Thoracic aorta endothelial cell (primary cell): Measurements from ENCODE around the gene TMEM256. TPM values are rescaled to one million over a fixed set of nuclear protein-coding genes. Genes with fewer than 3 reads are reported as not detected.

ENCODE experiments used
- total RNA-seq: library from RNA; depleted of rRNA; stranded (reverse); fragments of >200 nt; gene quantifications from 2 replicates; pipeline ENCODE4 v1.2.3, GENCODE V29; 2012

The TMEM256 gene
- total RNA-seq = 49.5 and 65.8 TPM in 2 replicates

DNA sequence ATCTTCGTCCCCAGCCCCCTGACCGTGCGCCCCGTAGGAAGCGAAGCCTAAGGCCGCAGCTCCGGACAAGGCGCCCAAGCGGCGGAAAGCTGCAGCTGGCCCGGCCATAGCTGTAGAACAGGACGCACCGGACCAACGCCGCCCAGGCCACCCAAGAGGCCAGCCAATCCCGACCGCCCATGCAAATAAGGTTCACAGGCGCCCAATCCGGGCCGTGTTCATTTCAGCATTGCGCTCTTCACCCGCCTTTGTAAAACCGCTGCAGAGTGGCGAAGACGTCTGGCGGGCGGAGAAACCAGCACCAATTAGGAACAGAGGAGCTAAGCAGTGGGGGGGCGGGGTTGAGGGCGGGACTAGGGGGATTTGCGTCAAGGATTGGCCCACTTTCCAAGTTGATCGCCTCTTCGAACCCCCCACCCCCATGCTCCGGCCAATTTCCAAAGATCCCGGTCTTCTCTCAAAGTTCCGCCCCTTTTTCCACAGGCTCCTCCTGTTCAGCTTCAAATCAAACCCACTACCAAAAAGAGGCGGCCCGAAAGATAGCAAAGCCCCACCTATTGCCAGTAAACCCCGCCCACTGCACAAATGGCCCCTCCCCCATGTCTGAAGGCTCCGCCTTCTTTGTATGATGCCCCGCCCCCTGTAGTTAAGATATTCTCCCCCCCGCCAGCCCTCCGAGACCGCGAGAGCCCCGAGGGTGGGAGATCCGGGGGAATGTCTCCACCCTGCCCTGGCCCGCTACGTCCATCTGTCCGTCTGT lies at the start of gene TMEM256:
TMEM256 (minus strand) TSS at position 121 of the 760 bp plus-strand sequence; CDS start at position 108, 13 bp downstream.

DNA sequence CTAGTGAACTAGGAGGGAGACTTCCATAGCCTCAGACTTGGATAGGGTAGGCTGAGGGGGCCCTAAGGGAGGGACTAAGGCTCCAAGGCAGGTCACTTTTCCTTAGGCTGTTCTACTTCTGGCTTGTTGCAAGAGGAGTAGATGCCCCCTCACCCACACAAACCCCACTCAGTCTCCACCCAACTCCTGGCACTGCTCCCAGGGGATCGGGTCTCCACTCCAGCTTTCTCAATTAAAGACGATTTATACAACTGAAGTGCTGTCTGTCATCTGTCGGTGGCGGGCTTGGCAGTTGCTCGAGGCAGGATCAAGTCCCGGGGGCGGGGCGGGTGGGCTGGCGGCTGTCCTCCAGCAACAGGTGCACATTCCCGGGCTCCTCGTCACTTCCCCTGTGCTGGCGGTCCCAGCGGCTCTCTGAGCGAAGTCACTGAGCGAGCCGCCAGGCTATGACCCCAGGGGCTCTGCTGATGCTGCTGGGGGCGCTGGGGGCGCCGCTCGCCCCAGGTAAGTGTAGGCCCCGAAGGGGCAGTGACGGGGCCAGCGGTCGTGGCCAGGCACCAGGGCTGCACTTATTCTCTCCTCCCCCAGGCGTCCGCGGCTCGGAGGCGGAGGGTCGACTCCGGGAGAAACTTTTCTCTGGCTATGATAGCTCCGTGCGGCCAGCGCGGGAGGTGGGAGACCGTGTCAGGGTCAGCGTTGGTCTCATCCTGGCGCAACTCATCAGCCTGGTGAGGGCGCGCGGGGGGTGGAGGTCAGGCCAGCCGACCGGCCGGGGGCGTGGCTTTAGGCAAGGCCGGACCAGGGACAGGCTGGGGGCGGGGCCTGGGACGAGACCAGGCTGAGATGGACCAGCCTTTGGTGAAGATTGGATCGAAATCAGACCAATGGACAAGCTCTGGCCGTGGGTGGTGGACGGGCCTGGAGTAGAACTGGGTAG lies 41.1 kb upstream of the TMEM256 start, which contains the start of gene CHRNB1:
CHRNB1 (plus strand) TSS at position 380 of the 937 bp plus-strand sequence; CDS start at position 447, 67 bp downstream.

DNA sequence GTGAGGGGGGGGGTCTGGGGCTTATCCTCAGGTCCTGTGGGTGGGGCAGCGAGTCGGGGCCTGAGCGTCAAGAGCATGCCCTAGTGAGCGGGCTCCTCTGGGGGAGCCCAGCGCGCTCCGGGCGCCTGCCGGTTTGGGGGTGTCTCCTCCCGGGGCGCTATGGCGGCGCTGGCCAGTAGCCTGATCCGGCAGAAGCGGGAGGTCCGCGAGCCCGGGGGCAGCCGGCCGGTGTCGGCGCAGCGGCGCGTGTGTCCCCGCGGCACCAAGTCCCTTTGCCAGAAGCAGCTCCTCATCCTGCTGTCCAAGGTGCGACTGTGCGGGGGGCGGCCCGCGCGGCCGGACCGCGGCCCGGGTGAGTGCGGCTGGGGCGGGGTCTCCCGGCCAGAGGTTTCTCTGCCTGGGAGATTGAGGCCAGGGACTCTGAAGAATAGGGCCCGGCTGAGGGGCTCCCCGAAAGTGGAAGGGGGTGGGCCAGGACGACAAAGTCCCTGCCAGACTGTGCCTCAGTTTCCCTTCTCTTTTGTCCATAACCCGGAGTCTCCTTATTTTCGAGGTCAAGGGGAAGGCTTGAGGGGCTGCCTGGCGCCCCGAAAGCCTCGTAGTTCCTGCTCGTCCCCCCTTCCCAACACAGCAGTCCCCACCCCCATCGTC lies 35.7 kb upstream of the TMEM256 start, which contains the start of gene FGF11:
FGF11 (plus strand) TSS at position 51 of the 651 bp plus-strand sequence; CDS start at position 160, 109 bp downstream.

DNA sequence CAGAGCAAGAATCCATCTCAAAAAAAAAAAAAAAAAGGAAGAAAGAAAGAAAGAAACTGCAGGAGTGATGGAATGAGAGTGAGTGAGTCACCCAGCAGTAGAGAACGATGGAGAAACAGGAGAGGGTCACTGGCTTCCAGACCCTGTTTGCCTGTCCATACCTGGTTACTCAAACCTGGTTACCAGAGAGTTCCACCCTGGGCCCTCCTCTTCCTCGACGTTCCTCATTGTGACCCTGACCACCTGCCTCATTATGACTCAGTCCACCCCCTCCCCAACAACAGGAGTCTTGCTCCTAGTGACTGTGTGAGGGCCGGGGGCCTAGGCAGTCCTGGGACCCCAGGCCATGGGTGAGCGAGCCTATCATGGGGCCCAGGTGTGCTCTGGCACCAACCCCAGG lies 24.7 kb upstream of the TMEM256 start, which contains the start of gene SPEM3:
SPEM3 (plus strand) TSS at position 301 of the 400 bp plus-strand sequence; CDS start at position 347, 46 bp downstream.

DNA sequence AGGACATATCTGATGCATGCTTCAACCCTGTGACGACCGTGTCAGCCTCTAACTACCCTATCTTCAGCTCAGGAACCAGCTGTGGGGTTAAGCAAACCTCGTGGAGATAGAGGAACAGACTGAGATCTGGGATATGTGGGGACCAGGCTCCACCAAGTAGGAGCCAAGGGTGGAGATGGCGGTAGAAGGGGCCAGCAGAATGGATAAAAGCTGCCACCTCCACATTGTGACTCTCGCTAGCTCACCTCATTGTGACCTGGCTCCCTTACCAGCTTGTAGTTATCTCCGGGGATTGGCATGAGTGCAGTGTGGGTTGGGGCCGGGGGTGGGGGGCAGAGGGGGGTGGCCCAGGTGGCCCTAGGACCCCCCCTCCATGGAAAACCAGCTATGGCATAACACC lies 21.4 kb upstream of the TMEM256 start, which contains the start of gene SPEM2:
SPEM2 (plus strand) TSS at position 301 of the 400 bp plus-strand sequence; CDS start at position 374, 73 bp downstream.

DNA sequence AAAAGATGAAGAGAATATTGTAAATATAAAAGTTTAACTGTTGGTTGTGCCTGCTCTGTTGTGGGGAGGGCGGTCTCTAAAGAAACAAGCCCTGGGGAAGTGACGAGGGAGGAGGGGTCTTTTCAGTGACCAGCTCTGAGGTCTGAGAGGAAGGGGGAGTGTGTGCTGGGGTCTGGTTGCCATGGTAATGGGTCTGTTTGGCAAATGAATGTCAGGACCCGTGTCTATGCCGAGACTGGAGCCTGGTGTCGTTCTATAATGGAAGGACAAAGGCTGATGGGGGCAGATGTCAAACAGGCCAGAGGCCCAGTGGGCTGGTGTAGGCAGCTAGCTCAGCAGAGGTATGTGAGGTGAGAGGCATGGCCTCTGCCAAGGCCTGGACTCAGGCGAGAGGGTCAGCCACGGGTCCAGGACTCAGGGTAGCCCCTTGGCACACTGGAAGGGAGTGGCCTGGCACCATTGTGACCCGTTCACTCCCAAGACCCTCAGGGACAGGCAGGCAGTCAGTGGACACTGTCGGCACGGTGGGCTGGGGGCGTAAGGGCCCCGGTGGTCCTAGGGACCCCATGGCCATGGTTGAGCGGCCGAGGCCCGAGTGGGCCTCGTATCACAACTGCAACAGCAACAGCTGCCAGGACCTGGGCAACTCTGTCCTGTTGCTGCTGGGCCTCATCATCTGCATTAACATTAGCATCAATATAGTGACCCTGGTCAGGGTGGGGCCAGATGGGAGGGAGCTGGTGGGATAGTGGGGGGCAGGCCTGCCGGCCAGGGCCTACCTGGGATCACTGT lies 16.1 kb upstream of the TMEM256 start, which contains the start of gene SPEM1:
SPEM1 (plus strand) TSS at position 506 of the 792 bp plus-strand sequence; CDS start at position 567, 61 bp downstream.

DNA sequence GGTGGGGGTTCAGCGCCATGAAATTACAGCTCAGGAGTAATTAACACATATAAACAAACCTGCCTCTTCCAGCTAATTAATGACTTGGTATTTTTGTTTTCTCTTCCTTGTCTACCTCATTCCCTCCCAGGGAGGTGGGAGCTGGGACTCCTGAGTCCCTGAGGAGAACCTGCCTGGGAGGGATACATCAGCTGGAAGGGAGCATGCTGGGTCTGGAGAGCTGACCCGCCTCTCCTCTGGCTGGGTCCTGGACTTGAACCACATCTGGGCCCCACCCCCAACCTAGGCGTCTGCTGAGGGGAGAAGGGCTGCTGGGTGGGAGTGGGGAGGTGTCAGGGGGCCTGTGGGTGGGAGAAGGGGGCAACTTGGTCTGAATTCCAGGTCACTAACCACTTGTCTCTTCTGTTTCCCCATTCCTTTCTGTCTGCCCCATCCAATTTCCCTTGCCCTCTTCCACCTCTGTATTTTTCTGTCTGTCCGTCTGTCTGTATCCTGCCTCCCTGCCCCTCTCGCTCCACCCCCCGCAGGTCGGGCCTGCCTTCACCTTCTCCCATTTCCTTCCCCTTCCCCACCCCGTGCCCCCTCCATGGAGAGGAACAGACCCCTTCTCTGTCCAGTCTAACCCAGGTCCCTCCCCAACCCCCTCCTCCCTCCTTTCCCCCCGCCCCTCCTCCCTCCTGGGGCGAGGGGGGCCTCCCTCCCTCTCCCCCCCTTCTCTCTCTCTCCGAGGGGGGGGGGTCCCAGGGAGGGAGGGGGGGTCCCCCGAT lies 3.8 kb upstream of the TMEM256 start, which contains the start of gene NLGN2:
NLGN2 (plus strand) TSS at position 361 of the 767 bp plus-strand sequence. CDS start 411 bp downstream, outside the sequence.

DNA sequence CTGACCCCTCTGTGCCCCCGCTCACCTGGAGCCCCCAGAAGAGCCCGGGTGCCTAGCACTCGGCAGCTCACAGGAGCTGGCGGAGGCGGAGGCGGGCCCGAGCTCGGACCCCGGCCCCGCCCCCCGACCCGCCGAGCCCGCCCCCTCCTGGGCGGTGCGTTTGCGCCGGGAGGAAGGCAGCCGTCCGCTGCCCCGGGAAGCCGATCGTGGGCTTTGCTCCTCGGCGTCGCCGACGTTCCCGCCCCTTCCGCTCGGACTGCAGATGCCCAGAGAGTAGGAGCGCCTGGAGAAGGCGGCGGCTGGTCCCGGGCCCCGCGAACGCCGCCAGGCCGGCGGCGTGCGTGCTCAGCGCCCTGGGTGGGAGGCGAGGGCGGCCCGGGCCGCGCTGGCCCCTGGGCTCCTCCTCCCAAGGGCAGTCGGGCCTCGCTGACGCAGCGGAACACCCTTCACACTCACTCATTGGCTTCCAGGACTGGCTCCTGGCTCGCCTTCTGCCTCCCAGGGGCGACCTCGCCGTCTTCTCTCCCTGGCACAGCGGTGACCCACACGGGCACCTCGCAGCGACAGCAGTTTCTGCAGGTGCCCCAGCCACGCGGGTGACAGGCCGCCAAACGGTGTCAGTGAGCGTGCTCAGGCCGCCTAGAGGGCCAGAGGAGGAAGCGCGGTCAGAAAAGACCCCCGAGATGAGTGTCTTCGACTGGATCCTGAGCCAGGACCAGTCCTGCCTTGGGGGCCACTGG lies 9.3 kb downstream of the TMEM256 start, which contains the start of gene PLSCR3:
PLSCR3 (minus strand) TSS at position 74 of the 740 bp plus-strand sequence. CDS start 415 bp downstream, outside the sequence.

DNA sequence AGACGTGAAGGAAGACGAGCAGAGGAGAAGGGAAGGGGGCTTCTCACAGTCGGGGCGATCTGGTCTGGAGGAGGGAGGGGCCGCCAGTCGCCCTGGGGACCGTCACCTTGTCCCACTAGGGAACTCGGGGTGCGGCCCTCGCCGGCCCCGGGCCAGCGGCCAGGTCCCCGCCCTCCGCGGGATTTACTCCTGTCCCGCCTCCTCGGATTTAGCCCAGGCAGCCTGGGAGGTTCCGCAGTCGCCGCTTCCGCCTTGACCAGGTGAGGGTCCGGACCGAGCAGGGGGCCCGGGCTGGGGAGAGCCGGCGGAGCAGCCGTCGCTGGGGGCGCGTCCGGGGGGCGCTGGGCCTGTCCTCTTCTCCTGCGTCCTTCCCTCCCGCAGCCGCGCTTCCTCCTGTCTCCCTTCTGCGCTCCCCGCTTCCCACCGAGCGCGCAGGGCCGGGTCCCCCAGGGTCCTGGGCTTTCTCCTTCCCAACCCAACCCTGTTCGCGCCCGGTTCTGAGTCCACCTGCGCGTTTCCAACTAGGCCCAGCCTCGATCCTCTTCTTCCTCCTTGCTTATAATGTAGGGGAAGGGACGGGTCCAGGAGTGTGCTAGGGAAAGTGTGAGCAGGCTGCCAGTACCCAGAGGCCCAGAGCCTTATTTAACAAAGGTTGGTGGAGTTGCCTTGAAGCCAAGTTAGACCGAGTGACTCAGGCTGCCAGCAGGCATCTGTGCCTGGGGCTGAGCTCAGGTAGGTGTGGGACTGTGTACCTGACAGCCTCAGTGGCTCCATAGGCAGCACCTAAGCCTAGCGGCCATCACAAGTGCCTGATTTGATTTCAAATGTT lies 22.8 kb downstream of the TMEM256 start, which contains the start of gene TNK1:
TNK1 (plus strand) TSS at position 235 of the 829 bp plus-strand sequence. CDS start 1,838 bp downstream, outside the sequence.

DNA sequence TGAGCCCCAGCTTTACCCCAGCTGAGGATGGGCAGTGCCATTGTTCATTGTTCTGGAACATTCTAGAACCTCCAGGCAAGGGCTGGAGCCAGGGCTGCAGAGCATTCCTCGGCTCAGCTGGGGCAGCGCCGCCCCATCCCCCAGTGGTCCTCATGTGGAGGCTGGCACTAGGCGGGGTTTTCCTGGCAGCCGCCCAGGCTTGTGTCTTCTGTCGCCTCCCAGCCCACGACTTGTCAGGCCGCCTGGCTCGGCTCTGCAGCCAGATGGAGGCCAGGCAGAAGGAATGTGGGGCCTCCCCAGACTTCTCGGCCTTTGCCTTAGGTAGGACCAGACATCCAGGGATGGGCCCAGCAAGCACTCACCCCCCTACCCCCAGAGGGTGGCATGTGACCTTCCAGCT lies 48.8 kb downstream of the TMEM256 start, which contains the start of gene TMEM95:
TMEM95 (plus strand) TSS at position 104 of the 400 bp plus-strand sequence; CDS start at position 153, 49 bp downstream.

Other genes starting within 250 kb of the TMEM256 start
- 5.8 and 9.7 TPM in 2 replicates for gene ASGR1, start 224.7 kb downstream of the TMEM256 start, total RNA-seq
- 13.2 and 14.8 TPM in 2 replicates for gene DLG4, start 184.3 kb downstream of the TMEM256 start, total RNA-seq
- gene ACADVL, start 184.2 kb downstream of the TMEM256 start, total RNA-seq = 164 and 181 TPM in 2 replicates
- gene DVL2, start 169.6 kb downstream of the TMEM256 start, total RNA-seq = 39.8 and 51.8 TPM in 2 replicates
- 38.1 and 38.3 TPM in 2 replicates for gene PHF23, start 164.6 kb downstream of the TMEM256 start, total RNA-seq
- gene GABARAP, start 161.6 kb downstream of the TMEM256 start, total RNA-seq = 206 and 343 TPM in 2 replicates
- 33.8 and 45.2 TPM in 2 replicates for gene CTDNEP1, start 152.4 kb downstream of the TMEM256 start, total RNA-seq
- gene ELP5, start 151.9 kb downstream of the TMEM256 start, total RNA-seq = 32.0 and 36.4 TPM in 2 replicates
- 19.0 and 22.7 TPM in 2 replicates for gene CLDN7, start 141.6 kb downstream of the TMEM256 start, total RNA-seq
- gene SLC2A4, start 122.4 kb downstream of the TMEM256 start, total RNA-seq = under 0.01 and 0.14 TPM in 2 replicates
- gene YBX2, start 109.5 kb downstream of the TMEM256 start, total RNA-seq = 0.13 and 0.14 TPM in 2 replicates
- 863 and 945 TPM in 2 replicates for gene EIF5A, start 96.5 kb downstream of the TMEM256 start, total RNA-seq
- 44.3 and 44.5 TPM in 2 replicates for gene GPS2, start 88.7 kb downstream of the TMEM256 start, total RNA-seq
- 17.3 and 23.5 TPM in 2 replicates for gene NEURL4, start 74.8 kb downstream of the TMEM256 start, total RNA-seq
- not detected in 2 replicates for gene ACAP1, start 67.6 kb downstream of the TMEM256 start, total RNA-seq
- 2.1 and 2.6 TPM in 2 replicates for gene KCTD11, start 51.9 kb downstream of the TMEM256 start, total RNA-seq
- not detected in 2 replicates for gene TMEM95, start 48.9 kb downstream of the TMEM256 start, total RNA-seq
- gene TNK1, start 23.0 kb downstream of the TMEM256 start, total RNA-seq = 0.27 and 0.29 TPM in 2 replicates
- 19.5 and 22.2 TPM in 2 replicates for gene PLSCR3, start 9.6 kb downstream of the TMEM256 start, total RNA-seq
- gene NLGN2, start 3.7 kb upstream of the TMEM256 start, total RNA-seq = 4.5 and 7.3 TPM in 2 replicates
- gene SPEM1, start 16.2 kb upstream of the TMEM256 start, total RNA-seq = not detected in 2 replicates
- not detected in 2 replicates for gene SPEM2, start 21.5 kb upstream of the TMEM256 start, total RNA-seq
- gene SPEM3, start 24.8 kb upstream of the TMEM256 start, total RNA-seq = not detected in 2 replicates
- gene TMEM102, start 31.3 kb upstream of the TMEM256 start, total RNA-seq = 4.7 and 5.5 TPM in 2 replicates
- gene FGF11, start 35.4 kb upstream of the TMEM256 start, total RNA-seq = 0.22 and 0.27 TPM in 2 replicates
- gene CHRNB1, start 41.0 kb upstream of the TMEM256 start, total RNA-seq = 4.4 and 4.8 TPM in 2 replicates
- gene ZBTB4, start 75.5 kb upstream of the TMEM256 start, total RNA-seq = 17.6 and 23.3 TPM in 2 replicates
- not detected in 2 replicates for gene SLC35G6, start 77.3 kb upstream of the TMEM256 start, total RNA-seq
- gene POLR2A, start 80.3 kb upstream of the TMEM256 start, total RNA-seq = 110 and 117 TPM in 2 replicates
- 12.5 and 12.6 TPM in 2 replicates for gene TNFSF12, start 145.0 kb upstream of the TMEM256 start, total RNA-seq
- gene TNFSF13, start 154.7 kb upstream of the TMEM256 start, total RNA-seq = 2.7 and 3.1 TPM in 2 replicates
- 66.1 and 78.8 TPM in 2 replicates for gene SENP3, start 157.8 kb upstream of the TMEM256 start, total RNA-seq
- 5.5 and 5.8 TPM in 2 replicates for gene CD68, start 175.5 kb upstream of the TMEM256 start, total RNA-seq
- 103 and 144 TPM in 2 replicates for gene MPDU1, start 179.8 kb upstream of the TMEM256 start, total RNA-seq
- gene SOX15, start 186.0 kb upstream of the TMEM256 start, total RNA-seq = not detected in 2 replicates
- 30.5 and 33.8 TPM in 2 replicates for gene FXR2, start 210.8 kb upstream of the TMEM256 start, total RNA-seq
- 21.8 and 24.5 TPM in 2 replicates for gene SAT2, start 223.7 kb upstream of the TMEM256 start, total RNA-seq
- gene SHBG, start 226.0 kb upstream of the TMEM256 start, total RNA-seq = not detected in 2 replicates
- gene ATP1B2, start 246.8 kb upstream of the TMEM256 start, total RNA-seq = not detected in 2 replicates